IMR-90 (cell line): ENCODE results near the gene PLCD1. TPM values are rescaled to one million over a fixed set of nuclear protein-coding genes. Genes with fewer than 3 reads are reported as not detected.

Experiments used
- ATAC-seq: fragments of 200-7000 bp; cut with Tn5 transposase; 2 replicates; pipeline ENCODE4 v1.9.1; 2020; ENCODE audit warnings: low read depth, mild to moderate bottlenecking, moderate library complexity
- BruUV-seq: library from RNA; stranded (reverse); fragments of 400-500 nt; replicated peaks from 2 replicates; lab custom pipeline; 2021; lab: Mats Ljungman, UMichigan
- CTCF ChIA-PET: fragments of 300-600 bp; formaldehyde crosslinking; extraction: SDS; loops from one replicate; lab custom pipeline; 2021; ENCODE audit warnings: antibody characterized with exemption; lab: Yijun Ruan, JAX
- POLR2A ChIA-PET: fragments of 300-600 bp; sonication (Branson Sonifier 250); formaldehyde crosslinking; loops from one replicate; lab custom pipeline; 2022; ENCODE audit warnings: antibody characterized with exemption; ENCODE audit not compliant: unreplicated experiment; lab: Charles Lee
- DNase-seq: peaks from one replicate; pipeline ENCODE4 v3.0.0; 2013
- H2AFZ ChIP-seq: replicated peaks from 2 replicates; pipeline ENCODE3; 2013; ENCODE audit warnings: low read length, mild to moderate bottlenecking; ENCODE audit not compliant: poor library complexity
- H2AK5ac ChIP-seq: 2 replicates; pipeline ENCODE4 v1.6.1; 2013; ENCODE audit warnings: low read depth, low read length, inconsistent platforms
- H2AK9ac ChIP-seq: replicated peaks from 2 replicates; pipeline ENCODE3; 2013; ENCODE audit warnings: mild to moderate bottlenecking, low read depth, low read length, moderate library complexity; ENCODE audit not compliant: poor library complexity
- H2BK120ac ChIP-seq: 2 replicates; pipeline ENCODE4 v1.6.1; 2013; ENCODE audit warnings: low read depth, low read length, inconsistent platforms
- H2BK15ac ChIP-seq: 3 replicates; pipeline ENCODE4 v1.6.1; 2013; ENCODE audit warnings: low read depth, low read length, inconsistent platforms
- H2BK20ac ChIP-seq: 2 replicates; pipeline ENCODE4 v1.6.1; 2013; ENCODE audit warnings: low read depth, mild to moderate bottlenecking, inconsistent platforms, low read length, moderate library complexity
- H2BK5ac ChIP-seq: 2 replicates; pipeline ENCODE4 v1.6.1; 2013; ENCODE audit warnings: mild to moderate bottlenecking, low read depth, low read length, inconsistent platforms; ENCODE audit not compliant: poor library complexity, severe bottlenecking
- H3K14ac ChIP-seq: replicated peaks from 2 replicates; pipeline ENCODE4 v1.6.1; 2013; ENCODE audit warnings: low read depth, low read length, inconsistent platforms
- H3K18ac ChIP-seq: 2 replicates; pipeline ENCODE4 v1.6.1; 2013; ENCODE audit warnings: low read depth, low read length, control low read depth
- H3K23ac ChIP-seq: 2 replicates; pipeline ENCODE4 v1.6.1; 2013; ENCODE audit warnings: low read depth, low read length, inconsistent platforms
- H3K27ac ChIP-seq: 2 replicates; pipeline ENCODE4 v1.5.1; 2013; ENCODE audit warnings: mild to moderate bottlenecking, control low read depth, low read length; ENCODE audit not compliant: insufficient read depth
- H3K27me3 ChIP-seq: 2 replicates; pipeline ENCODE4 v1.6.1; 2013; ENCODE audit warnings: low read length; ENCODE audit not compliant: control insufficient read depth, insufficient read depth
- H3K36me3 ChIP-seq: 2 replicates; pipeline ENCODE4 v1.6.1; 2013; ENCODE audit warnings: low read length, mixed read lengths; ENCODE audit not compliant: control insufficient read depth, insufficient read depth
- H3K4ac ChIP-seq: 2 replicates; pipeline ENCODE4 v1.6.1; 2013; ENCODE audit warnings: low read depth, low read length, inconsistent platforms
- H3K4me1 ChIP-seq: 2 replicates; pipeline ENCODE4 v1.6.1; 2013; ENCODE audit warnings: low read length, mixed read lengths; ENCODE audit not compliant: control insufficient read depth, insufficient read depth
- H3K4me2 ChIP-seq: 2 replicates; pipeline ENCODE4 v1.6.1; 2013; ENCODE audit warnings: low read depth, mild to moderate bottlenecking, control low read depth, low read length, moderate library complexity
- H3K4me3 ChIP-seq: 2 replicates; pipeline ENCODE4 v1.5.1; 2013; ENCODE audit warnings: low read depth, mild to moderate bottlenecking, control low read depth, low read length, moderate library complexity; ENCODE audit not compliant: insufficient read depth
- H3K56ac ChIP-seq: 2 replicates; pipeline ENCODE4 v1.6.1; 2013; ENCODE audit warnings: low read length, inconsistent platforms; ENCODE audit not compliant: insufficient read depth; ENCODE audit errors: extremely low read depth
- H3K79me1 ChIP-seq, 2 experiments: 2 replicates each; pipeline ENCODE4 v1.6.1; 2013; ENCODE audit warnings: low read length in 2 of 2, inconsistent platforms in 1 of 2, low read depth in 1 of 2
- H3K9ac ChIP-seq: 2 replicates; pipeline ENCODE4 v1.6.1; 2013; ENCODE audit warnings: low read depth, low read length, control low read depth
- H3K9me1 ChIP-seq: 2 replicates; pipeline ENCODE4 v1.6.1; 2013; ENCODE audit warnings: low read length, inconsistent platforms; ENCODE audit not compliant: insufficient read depth
- H3K9me3 ChIP-seq: 2 replicates; pipeline ENCODE4 v1.6.1; 2013; ENCODE audit warnings: low read length; ENCODE audit not compliant: control insufficient read depth, insufficient read depth
- H4K20me1 ChIP-seq: 2 replicates; pipeline ENCODE4 v1.6.1; 2013; ENCODE audit warnings: low read length, inconsistent platforms; ENCODE audit not compliant: insufficient read depth
- H4K5ac ChIP-seq: 2 replicates; pipeline ENCODE4 v1.6.1; 2013; ENCODE audit warnings: mild to moderate bottlenecking, low read depth, low read length, control low read depth
- H4K8ac ChIP-seq, 2 experiments: 2 replicates each; pipeline ENCODE4 v1.6.1; 2013; ENCODE audit warnings: low read depth in 2 of 2, low read length in 2 of 2, control low read depth in 1 of 2, inconsistent platforms in 1 of 2
- H4K91ac ChIP-seq: 2 replicates; pipeline ENCODE4 v1.6.1; 2013; ENCODE audit warnings: low read depth, low read length, inconsistent platforms; ENCODE audit not compliant: insufficient read depth
- BHLHE40 ChIP-seq: fragments of 150-350 bp; IDR thresholded peaks from 2 replicates; pipeline ENCODE4 v1.6.1; 2016; ENCODE audit warnings: mild to moderate bottlenecking, low read depth, low read length
- CHD1 ChIP-seq: IDR thresholded peaks from 2 replicates; pipeline ENCODE4 v1.6.1; 2012; ENCODE audit warnings: low read depth, low read length, improper control_type of control experiment
- MAZ ChIP-seq: IDR thresholded peaks from 2 replicates; pipeline ENCODE4 v1.6.1; 2012; ENCODE audit warnings: low read depth, mild to moderate bottlenecking, low read length, improper control_type of control experiment, moderate library complexity, borderline replicate concordance
- MXI1 ChIP-seq: IDR thresholded peaks from 2 replicates; pipeline ENCODE4 v1.6.1; 2012; ENCODE audit warnings: low read depth, mild to moderate bottlenecking, low read length, moderate library complexity, borderline replicate concordance
- NFE2L2 ChIP-seq: fragments of 150-350 bp; IDR thresholded peaks from 2 replicates; pipeline ENCODE4 v1.6.1; 2016; ENCODE audit warnings: low read depth, mild to moderate bottlenecking, low read length
- WGBS, 2 experiments: methylation state at CpG; one replicate each; pipeline versions ENCODE4 v1.1.5 to v1.1.7; 2013; ENCODE audit warnings: missing lambda C conversion rate in 2 of 2; ENCODE audit not compliant: insufficient read length in 1 of 2; ENCODE audit errors: extremely low coverage in 2 of 2; 5-methylcytosine and 5-hydroxymethylcytosine counted together
- dilution Hi-C: fragments of 300-500 bp; cut with HindIII; formaldehyde crosslinking; loops from one replicate; pipeline ENCODE4 v1.14.3; 2018; ENCODE audit warnings: low sequenced_read_pairs; ENCODE audit not compliant: unreplicated experiment
- in situ Hi-C: fragments of 300-500 bp; cut with MboI; formaldehyde crosslinking; loops from 3 replicates; pipeline ENCODE4 v1.14.3; 2019; ENCODE audit warnings: low sequenced_read_pairs, inconsistent platforms, mixed read lengths
- intact Hi-C: fragments of 100-400 bp; cut with micrococcal nuclease; formaldehyde crosslinking; loops from 2 replicates; pipeline ENCODE4 v1.10.0; 2022
- polyA plus RNA-seq, 3 experiments: library from polyadenylated mRNA; depleted of rRNA; stranded (reverse); fragments of >200 nt; gene quantifications; 2 replicates each; pipeline ENCODE4 v1.2.3, GENCODE V29; 2012; ENCODE audit warnings: low replicate concordance in 1 of 3
- total RNA-seq: library from RNA; depleted of rRNA; stranded (reverse); fragments of >200 nt; gene quantifications from 2 replicates; pipeline ENCODE4 v1.2.3, GENCODE V29; 2012
- TF ChIP-seq, protein P1 (sequence below): conservative IDR thresholded peaks from 2 replicates; pipeline ENCODE4 v1.5.1; 2012; ENCODE audit warnings: mild to moderate bottlenecking, low read depth, low read length, improper control_type of control experiment
- TF ChIP-seq, protein P2 (sequence below): fragments of 150-350 bp; IDR thresholded peaks from 2 replicates; pipeline ENCODE4 v1.6.1; 2016; ENCODE audit warnings: low read depth, mild to moderate bottlenecking, low read length, moderate library complexity, borderline replicate concordance

The PLCD1 gene
- total and polyA plus RNA-seq, 2 of the 4 experiments (the other 2 are of a cell fraction) = 14.9 to 16.3 TPM

DNA sequence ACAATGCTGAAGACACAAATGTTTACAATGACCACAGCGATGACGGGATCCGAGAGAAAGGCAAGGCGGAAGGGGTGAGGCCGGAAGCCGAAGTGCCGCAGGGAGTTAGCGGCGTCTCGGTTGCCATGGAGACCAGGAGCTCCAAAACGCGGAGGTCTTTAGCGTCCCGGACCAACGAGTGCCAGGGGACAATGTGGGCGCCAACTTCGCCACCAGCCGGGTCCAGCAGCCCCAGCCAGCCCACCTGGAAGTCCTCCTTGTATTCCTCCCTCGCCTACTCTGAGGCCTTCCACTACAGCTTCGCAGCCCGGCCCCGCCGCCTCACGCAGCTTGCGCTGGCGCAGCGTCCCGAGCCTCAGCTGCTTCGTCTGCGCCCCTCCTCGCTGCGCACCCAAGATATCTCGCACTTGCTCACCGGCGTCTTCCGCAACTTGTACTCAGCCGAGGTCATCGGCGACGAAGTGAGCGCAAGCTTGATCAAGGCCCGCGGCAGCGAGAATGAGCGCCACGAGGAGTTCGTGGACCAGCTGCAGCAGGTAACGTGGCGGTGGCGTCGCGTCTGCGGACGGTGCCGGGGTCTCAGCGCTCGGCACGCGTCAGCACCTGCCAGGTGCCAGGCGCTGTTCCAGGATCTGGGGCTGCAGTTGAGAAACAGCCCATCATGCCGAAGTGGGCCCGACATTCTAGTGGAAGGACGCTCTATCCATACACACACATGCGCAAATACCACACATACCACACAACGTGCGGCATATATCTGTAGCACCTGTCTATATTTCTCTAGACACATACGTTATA, 9.9 kb upstream of the PLCD1 start, which contains the start of gene DLEC1:
DLEC1 (plus strand) TSS at position 108 of the 798 bp plus-strand sequence; CDS start at position 126, 18 bp downstream.
- peak within 1 kb of the TSS; percentile 67; the same call in 1 of the 2 replicates for H4K5ac ChIP-seq
- H3K56ac ChIP-seq = no peak within 1 kb of the TSS
- peak within 1 kb of the TSS; percentile 13 for H4K91ac ChIP-seq
- H3K18ac ChIP-seq = no peak within 1 kb of the TSS
- ChIA-PET CTCF (interaction anchor here (0.5 to 1.5 kb wide), 3 partner anchors 36 to 306 kb away, joined by 3 to 4 read pairs (median 3); no protein-coding TSS in a partner anchor), POLR2A (no interaction called here)
- peak within 1 kb of the TSS; percentile 86 for H2AK9ac ChIP-seq
- H2BK15ac ChIP-seq = no peak within 1 kb of the TSS; the same call in 2 of the 3 replicates
- peaks cover 4% of the 10 kb centered on the region for H3K4me1 ChIP-seq
- TF ChIP-seq BHLHE40 (no peak), MXI1 (no peak), CHD1 (no peak), NFE2L2 (no peak), MAZ (no peak)
- TF ChIP-seq, protein P1, sequence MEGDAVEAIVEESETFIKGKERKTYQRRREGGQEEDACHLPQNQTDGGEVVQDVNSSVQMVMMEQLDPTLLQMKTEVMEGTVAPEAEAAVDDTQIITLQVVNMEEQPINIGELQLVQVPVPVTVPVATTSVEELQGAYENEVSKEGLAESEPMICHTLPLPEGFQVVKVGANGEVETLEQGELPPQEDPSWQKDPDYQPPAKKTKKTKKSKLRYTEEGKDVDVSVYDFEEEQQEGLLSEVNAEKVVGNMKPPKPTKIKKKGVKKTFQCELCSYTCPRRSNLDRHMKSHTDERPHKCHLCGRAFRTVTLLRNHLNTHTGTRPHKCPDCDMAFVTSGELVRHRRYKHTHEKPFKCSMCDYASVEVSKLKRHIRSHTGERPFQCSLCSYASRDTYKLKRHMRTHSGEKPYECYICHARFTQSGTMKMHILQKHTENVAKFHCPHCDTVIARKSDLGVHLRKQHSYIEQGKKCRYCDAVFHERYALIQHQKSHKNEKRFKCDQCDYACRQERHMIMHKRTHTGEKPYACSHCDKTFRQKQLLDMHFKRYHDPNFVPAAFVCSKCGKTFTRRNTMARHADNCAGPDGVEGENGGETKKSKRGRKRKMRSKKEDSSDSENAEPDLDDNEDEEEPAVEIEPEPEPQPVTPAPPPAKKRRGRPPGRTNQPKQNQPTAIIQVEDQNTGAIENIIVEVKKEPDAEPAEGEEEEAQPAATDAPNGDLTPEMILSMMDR = no peak
- TF ChIP-seq, protein P2, sequence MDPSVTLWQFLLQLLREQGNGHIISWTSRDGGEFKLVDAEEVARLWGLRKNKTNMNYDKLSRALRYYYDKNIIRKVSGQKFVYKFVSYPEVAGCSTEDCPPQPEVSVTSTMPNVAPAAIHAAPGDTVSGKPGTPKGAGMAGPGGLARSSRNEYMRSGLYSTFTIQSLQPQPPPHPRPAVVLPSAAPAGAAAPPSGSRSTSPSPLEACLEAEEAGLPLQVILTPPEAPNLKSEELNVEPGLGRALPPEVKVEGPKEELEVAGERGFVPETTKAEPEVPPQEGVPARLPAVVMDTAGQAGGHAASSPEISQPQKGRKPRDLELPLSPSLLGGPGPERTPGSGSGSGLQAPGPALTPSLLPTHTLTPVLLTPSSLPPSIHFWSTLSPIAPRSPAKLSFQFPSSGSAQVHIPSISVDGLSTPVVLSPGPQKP = no peak
- no peaks in the 10 kb centered on the region for H3K9me3 ChIP-seq
- peaks cover 5% of the 10 kb centered on the region; the same call in 1 of the 2 replicates for H3K9me1 ChIP-seq
- H3K4me2 ChIP-seq = peak within 1 kb of the TSS; percentile 73
- H4K8ac ChIP-seq = peak within 1 kb of the TSS; percentile 62 to 85
- peak; percentile 76 for ATAC-seq
- H3K23ac ChIP-seq = no peak within 1 kb of the TSS
- WGBS, 2 experiments = 8% methylated on average over 31 of the region's 67 CpGs; no CpG with 5 or more reads in 1 of the 2 experiments
- no peaks in the 10 kb centered on the region for H3K79me1 ChIP-seq
- peak; percentile 46 for DNase-seq
- H3K4me3 ChIP-seq = peak within 1 kb of the TSS; percentile 34
- no peak within 1 kb of the TSS for H3K27ac ChIP-seq
- H4K20me1 ChIP-seq = no peaks in the 10 kb centered on the region
- no peak within 1 kb of the TSS for H3K14ac ChIP-seq
- H3K27me3 ChIP-seq = peaks cover 6% of the 10 kb centered on the region
- dilution Hi-C loops = no loop called here
- intact Hi-C loops = no loop called here
- BruUV-seq = no TSS peak
- H2AK5ac ChIP-seq = peak within 1 kb of the TSS; percentile 54; the same call in 1 of the 2 replicates
- H3K4ac ChIP-seq = 0 out of 2 replicates have a peak within 1 kb of the TSS, but pooled peaks have one; percentile 66
- H2AFZ ChIP-seq = peak within 1 kb of the TSS; percentile 90
- H3K9ac ChIP-seq = peak within 1 kb of the TSS; percentile 8; the same call in 1 of the 2 replicates
- no peak within 1 kb of the TSS for H2BK20ac ChIP-seq
- in situ Hi-C loops = no loop called here
- 0 out of 2 replicates have a peak within 1 kb of the TSS, but pooled peaks have one; percentile 50 for H2BK120ac ChIP-seq
- H2BK5ac ChIP-seq = no peak within 1 kb of the TSS
- H3K36me3 ChIP-seq = no peaks in the 10 kb centered on the region
